CD14-positive monocyte (primary cell): Measurements from ENCODE around the gene CACNA1S. TPM values are rescaled to one million over a fixed set of nuclear protein-coding genes. Genes with fewer than 3 reads are reported as not detected.

Experiments
- DNase-seq, 3 donors: peaks; one replicate each; pipeline ENCODE4 v3.0.0-alpha.2; 2011 to 2022
- H2AFZ ChIP-seq: 2 replicates; pipeline ENCODE4 v1.6.0; 2012; ENCODE audit warnings: mild to moderate bottlenecking, low read depth, low read length, inconsistent platforms; ENCODE audit not compliant: insufficient read depth, poor library complexity, severe bottlenecking
- H3K27ac ChIP-seq, 2 donors: 1 replicate in 1 of 2; 2 replicates in 1 of 2; pipeline ENCODE4 v1.5.1; 2012 to 2013; ENCODE audit warnings: low read length in 2 of 2, control low read depth in 1 of 2, inconsistent platforms in 1 of 2, low read depth in 1 of 2, mild to moderate bottlenecking in 1 of 2
- H3K27me3 ChIP-seq, 2 donors: one replicate each; pipeline versions ENCODE4 v1.6.0 to v1.6.1; 2011 to 2013; ENCODE audit warnings: low read length in 2 of 2; ENCODE audit not compliant: control insufficient read depth in 2 of 2, insufficient read depth in 2 of 2
- H3K36me3 ChIP-seq, 2 donors: replicated peaks in 1 of 2; 1 replicate in 1 of 2; 2 replicates in 1 of 2; pipeline versions ENCODE4 v1.5.1 to v1.6.1; 2012 to 2013; ENCODE audit warnings: low read length in 2 of 2, control low read depth in 1 of 2, inconsistent platforms in 1 of 2, mild to moderate bottlenecking in 1 of 2; ENCODE audit not compliant: insufficient read depth in 2 of 2, control insufficient read depth in 1 of 2
- H3K4me1 ChIP-seq, 2 donors: 1 replicate in 1 of 2; 2 replicates in 1 of 2; pipeline versions ENCODE4 v1.5.1 to v1.6.1; 2012 to 2013; ENCODE audit warnings: low read length in 2 of 2, control low read depth in 1 of 2, inconsistent platforms in 1 of 2, mild to moderate bottlenecking in 1 of 2, moderate library complexity in 1 of 2; ENCODE audit not compliant: insufficient read depth in 2 of 2, control insufficient read depth in 1 of 2
- H3K4me2 ChIP-seq: replicated peaks from 2 replicates; pipeline ENCODE3; 2012; ENCODE audit warnings: low read length, moderate library complexity, mild to moderate bottlenecking; ENCODE audit not compliant: poor library complexity, severe bottlenecking; ENCODE audit errors: extremely low read depth
- H3K4me3 ChIP-seq, 3 experiments: fragments of 200-600 bp in 1 of 3; sonication (generic) in 1 of 3; replicated peaks in 1 of 3; 1 replicate in 2 of 3; 2 replicates in 1 of 3; pipeline ENCODE4 v1.5.1; 2011 to 2013; ENCODE audit warnings: low read length in 3 of 3, mild to moderate bottlenecking in 3 of 3, control low read depth in 2 of 3, low read depth in 2 of 3, inconsistent platforms in 1 of 3, moderate library complexity in 1 of 3
- H3K79me2 ChIP-seq: 2 replicates; pipeline ENCODE4 v1.6.0; 2012; ENCODE audit warnings: mild to moderate bottlenecking, control low read depth, inconsistent platforms, low read length, moderate library complexity; ENCODE audit not compliant: insufficient read depth
- H3K9ac ChIP-seq: 2 replicates; pipeline ENCODE4 v1.6.0; 2017; ENCODE audit warnings: low read length, mild to moderate bottlenecking; ENCODE audit not compliant: insufficient read depth, poor library complexity, severe bottlenecking
- H3K9me3 ChIP-seq, 2 donors: replicated peaks in 1 of 2; 1 replicate in 1 of 2; 2 replicates in 1 of 2; pipeline versions ENCODE4 v1.5.1 to v1.6.1; 2012 to 2013; ENCODE audit warnings: low read length in 2 of 2, control low read depth in 1 of 2; ENCODE audit not compliant: control insufficient read depth in 1 of 2, insufficient read depth in 1 of 2
- H4K20me1 ChIP-seq: 2 replicates; pipeline ENCODE4 v1.6.0; 2012; ENCODE audit warnings: mild to moderate bottlenecking, low read length, control low read depth, moderate library complexity; ENCODE audit not compliant: insufficient read depth
- H3K27ac Mint-ChIP-seq, 7 donors: one replicate each; pipeline ENCODE4 v1.8.0; 2020; ENCODE audit warnings: mild to moderate bottlenecking in 7 of 7, mixed read lengths in 7 of 7, moderate library complexity in 6 of 7, inconsistent platforms in 2 of 7
- H3K27me3 Mint-ChIP-seq, 3 donors: one replicate each; pipeline ENCODE4 v1.8.0; 2021 to 2022; ENCODE audit warnings: low read depth in 3 of 3, mild to moderate bottlenecking in 3 of 3, mixed read lengths in 3 of 3, moderate library complexity in 3 of 3, inconsistent platforms in 1 of 3
- H3K36me3 Mint-ChIP-seq, 2 donors: one replicate each; pipeline ENCODE4 v1.8.0; 2020; ENCODE audit warnings: mixed read lengths in 2 of 2, inconsistent platforms in 1 of 2, mild to moderate bottlenecking in 1 of 2
- H3K4me1 Mint-ChIP-seq: one replicate; pipeline ENCODE4 v1.8.0; 2020; ENCODE audit warnings: mild to moderate bottlenecking, mixed read lengths
- H3K4me3 Mint-ChIP-seq, 2 donors: one replicate each; pipeline ENCODE4 v1.8.0; 2020; ENCODE audit warnings: mild to moderate bottlenecking in 2 of 2, mixed read lengths in 2 of 2, moderate library complexity in 1 of 2
- H3K9me3 Mint-ChIP-seq, 7 donors: one replicate each; pipeline ENCODE4 v1.8.0; 2020 to 2022; ENCODE audit warnings: mixed read lengths in 7 of 7, mild to moderate bottlenecking in 6 of 7, moderate library complexity in 6 of 7, inconsistent platforms in 2 of 7
- CTCF ChIP-seq: fragments of 200-600 bp; IDR thresholded peaks from one replicate; pipeline ENCODE4 v1.8.0; 2022; ENCODE audit warnings: antibody characterized with exemption, mild to moderate bottlenecking
- WGBS: methylation state at CpG from one replicate; pipeline ENCODE4 v1.1.5; 2013; ENCODE audit warnings: missing lambda C conversion rate; ENCODE audit not compliant: insufficient coverage; 5-methylcytosine and 5-hydroxymethylcytosine counted together
- intact Hi-C, 2 donors: fragments of 100-400 bp; cut with micrococcal nuclease; formaldehyde crosslinking; loops; one replicate each; pipeline versions ENCODE4 v1.15.0 to v1.15.1; 2023
- polyA plus RNA-seq, 3 donors: library from polyadenylated mRNA; depleted of rRNA in 1 of 3; unstranded in 2 of 3; stranded (reverse) in 1 of 3; fragments of 300-500 nt in 2 of 3; fragments of >200 nt in 1 of 3; fragmentation: Illumina TruSeq in 2 of 3; gene quantifications; 1 replicate in 2 of 3; 2 replicates in 1 of 3; pipeline ENCODE4 v1.2.3, GENCODE V29; 2012 to 2021

CACNA1S gene
- polyA plus RNA-seq, 3 donors, result not detected

GRCh38 chr1:201077116-201077515, 35.1 kb downstream of the CACNA1S start:
- TF ChIP-seq CTCF, result no peak
- no peak overlapping the region for H3K27ac ChIP-seq
- H3K4me3 Mint-ChIP-seq, result no peak overlapping the region
- H3K4me1 ChIP-seq, result no peaks in the 10 kb centered on the region
- intact Hi-C loops, result no loop called here
- peaks cover 2 to 13% (median 6%) of the 10 kb centered on the region in 3 donors for H3K27me3 Mint-ChIP-seq
- no peaks in the 10 kb centered on the region for H3K4me1 Mint-ChIP-seq
- no peaks in the 10 kb centered on the region for H3K36me3 ChIP-seq
- no peaks in the 10 kb centered on the region for H4K20me1 ChIP-seq
- H3K9me3 Mint-ChIP-seq, result peaks cover 0 to 2% (median 0%) of the 10 kb centered on the region in 7 donors
- H3K36me3 Mint-ChIP-seq, result no peaks in the 10 kb centered on the region
- no peaks in the 10 kb centered on the region for H3K79me2 ChIP-seq
- H3K4me3 ChIP-seq, result no peak overlapping the region
- no peaks in the 10 kb centered on the region for H3K27me3 ChIP-seq
- no peak overlapping the region for H3K4me2 ChIP-seq
- H3K27ac Mint-ChIP-seq, result no peak overlapping the region
- H2AFZ ChIP-seq, result no peak overlapping the region
- H3K9me3 ChIP-seq, result no peaks in the 10 kb centered on the region
- no peak overlapping the region for H3K9ac ChIP-seq
- WGBS, result 90% methylated on average over 6 of the region's 7 CpGs
- DNase-seq, result no peak

GRCh38 chr1:201076092-201076491, 36.1 kb downstream of the CACNA1S start:
- H3K4me3 ChIP-seq, result no peak overlapping the region

More at GRCh38 chr1:201076092-201076491, 36.1 kb downstream of the CACNA1S start:
- Mint-ChIP-seq H3K4me1 (no peaks in the 10 kb centered on the region), H3K27ac (no peak overlapping the region), H3K27me3 (peaks cover 2 to 11% (median 6%) of the 10 kb centered on the region in 3 donors), H3K9me3 (peaks cover 0 to 2% (median 0%) of the 10 kb centered on the region in 7 donors), H3K4me3 (no peak overlapping the region), H3K36me3 (no peaks in the 10 kb centered on the region)
- no peak for TF ChIP-seq CTCF
- intact Hi-C loops, result no loop called here
- no peak for DNase-seq
- no peak overlapping the region for H3K9ac ChIP-seq
- no peaks in the 10 kb centered on the region for H3K27me3 ChIP-seq
- no peaks in the 10 kb centered on the region for H3K4me1 ChIP-seq
- no peaks in the 10 kb centered on the region for H3K9me3 ChIP-seq
- no peak overlapping the region for H2AFZ ChIP-seq
- H3K4me2 ChIP-seq, result no peak overlapping the region
- H3K36me3 ChIP-seq, result no peaks in the 10 kb centered on the region
- no peaks in the 10 kb centered on the region for H4K20me1 ChIP-seq
- WGBS, result 100% methylated on average over 2 of the region's 7 CpGs
- H3K79me2 ChIP-seq, result no peaks in the 10 kb centered on the region
- no peak overlapping the region for H3K27ac ChIP-seq
